SK-N-SH (cell line): ENCODE data around the gene ADISSP.

Experiments
- EP300 ChIP-seq, 2 experiments: IDR thresholded peaks; 2 replicates each; pipeline versions ENCODE4 v1.4.0 to v1.6.1; 2012; ENCODE audit warnings: borderline replicate concordance in 1 of 2, low read depth in 1 of 2, low read length in 1 of 2
- EZH2phosphoT487 ChIP-seq: fragments of 200-600 bp; sonication (generic); IDR thresholded peaks from 2 replicates; pipeline ENCODE4 v1.6.1; 2017; ENCODE audit warnings: low read depth, mixed run types, mild to moderate bottlenecking, antibody characterized with exemption, moderate library complexity, borderline replicate concordance
- FOXM1 ChIP-seq: IDR thresholded peaks from 2 replicates; pipeline ENCODE4 v1.4.0; 2012; ENCODE audit warnings: low read depth, mild to moderate bottlenecking
- GABPA ChIP-seq: IDR thresholded peaks from 2 replicates; pipeline ENCODE4 v1.4.0; 2012; ENCODE audit warnings: low read depth, mild to moderate bottlenecking
- GATA2 ChIP-seq: sonication (generic); formaldehyde crosslinking; IDR thresholded peaks from 2 replicates; pipeline ENCODE4 v1.5.0; 2020; ENCODE audit warnings: mild to moderate bottlenecking, missing genetic modification reagents
- JUND ChIP-seq: IDR thresholded peaks from 2 replicates; pipeline ENCODE4 v1.4.0; 2012
- POLR2AphosphoS5 ChIP-seq: IDR thresholded peaks from 2 replicates; pipeline ENCODE4 v1.6.1; 2012; ENCODE audit warnings: low read depth, low read length
- RAD21 ChIP-seq: IDR thresholded peaks from 2 replicates; pipeline ENCODE4 v1.6.1; 2012; ENCODE audit warnings: mild to moderate bottlenecking, low read length
- SMC3 ChIP-seq: IDR thresholded peaks from 2 replicates; pipeline ENCODE4 v1.6.1; 2012; ENCODE audit warnings: low read depth, low read length, improper control_type of control experiment
- TAF1 ChIP-seq: IDR thresholded peaks from 2 replicates; pipeline ENCODE4 v1.6.1; 2012; ENCODE audit warnings: low read depth, mild to moderate bottlenecking, low read length, moderate library complexity, borderline replicate concordance
- TCF12 ChIP-seq: IDR thresholded peaks from 2 replicates; pipeline ENCODE4 v1.4.0; 2012
- TEAD4 ChIP-seq: IDR thresholded peaks from 2 replicates; pipeline ENCODE4 v1.4.0; 2012; ENCODE audit warnings: mild to moderate bottlenecking, borderline replicate concordance; ENCODE audit not compliant: insufficient read depth
- TF ChIP-seq, protein P1 (sequence below): IDR thresholded peaks from 2 replicates; pipeline ENCODE4 v1.6.1; 2012; ENCODE audit warnings: mild to moderate bottlenecking, low read depth, low read length, moderate library complexity
- TF ChIP-seq, protein P2 (sequence below): fragments of 200-600 bp; sonication (generic); IDR thresholded peaks from 2 replicates; pipeline ENCODE4 v1.6.1; 2017; ENCODE audit warnings: antibody characterized with exemption, mild to moderate bottlenecking, moderate library complexity

DNA sequence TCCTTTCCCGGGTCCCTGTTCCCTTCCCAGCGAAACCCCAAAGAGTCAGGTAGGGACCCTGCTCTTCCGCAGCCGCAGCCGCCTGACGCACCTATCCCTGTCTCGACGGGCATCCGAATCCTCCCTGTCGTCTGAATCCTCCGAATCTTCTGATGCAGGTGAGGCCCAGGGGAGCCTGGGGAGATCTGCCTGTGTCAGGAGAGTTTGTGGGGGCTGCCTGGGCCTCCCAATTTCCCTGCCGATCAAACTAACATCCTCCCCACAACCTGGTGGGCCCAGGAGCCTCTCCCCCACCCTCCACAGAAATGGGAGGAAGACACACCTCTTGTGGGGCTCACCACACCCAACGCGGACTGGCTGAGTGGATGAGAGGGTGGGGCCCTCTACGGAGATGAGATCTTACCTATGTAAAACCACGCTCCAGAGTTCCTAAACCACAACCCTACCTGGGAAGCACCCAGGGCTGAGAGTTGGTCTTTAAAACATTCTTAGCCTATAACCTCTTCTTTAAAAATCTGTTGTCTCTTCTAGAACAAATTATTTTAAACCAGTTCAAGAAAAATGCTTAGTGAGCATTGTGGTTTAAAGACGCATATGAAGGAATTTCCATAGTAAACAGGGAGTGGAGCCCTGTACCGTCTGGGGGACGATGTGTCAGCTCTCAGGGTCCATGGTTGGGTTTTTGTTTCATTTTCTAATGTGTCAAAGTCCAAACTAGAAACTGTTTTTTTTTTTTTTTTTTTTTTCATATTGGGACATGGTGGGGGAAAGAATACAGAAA is 30.2 kb upstream of the ADISSP start:
- TF ChIP-seq FOXM1 (no peak), TCF12 (no peak), POLR2AphosphoS5 (no peak), EP300 (IDR thresholded peaks at IDR 0.05; ENCODE audit: borderline replicate concordance in 1 of 2, low read depth in 1 of 2, low read length in 1 of 2) (no peak), GABPA (no peak), JUND (no peak), RAD21 (no peak), SMC3 (no peak), TEAD4 (no peak), EZH2phosphoT487 (no peak), GATA2 (CRISPR knock-in tag) (no peak), TAF1 (no peak)
- TF ChIP-seq, protein P1, sequence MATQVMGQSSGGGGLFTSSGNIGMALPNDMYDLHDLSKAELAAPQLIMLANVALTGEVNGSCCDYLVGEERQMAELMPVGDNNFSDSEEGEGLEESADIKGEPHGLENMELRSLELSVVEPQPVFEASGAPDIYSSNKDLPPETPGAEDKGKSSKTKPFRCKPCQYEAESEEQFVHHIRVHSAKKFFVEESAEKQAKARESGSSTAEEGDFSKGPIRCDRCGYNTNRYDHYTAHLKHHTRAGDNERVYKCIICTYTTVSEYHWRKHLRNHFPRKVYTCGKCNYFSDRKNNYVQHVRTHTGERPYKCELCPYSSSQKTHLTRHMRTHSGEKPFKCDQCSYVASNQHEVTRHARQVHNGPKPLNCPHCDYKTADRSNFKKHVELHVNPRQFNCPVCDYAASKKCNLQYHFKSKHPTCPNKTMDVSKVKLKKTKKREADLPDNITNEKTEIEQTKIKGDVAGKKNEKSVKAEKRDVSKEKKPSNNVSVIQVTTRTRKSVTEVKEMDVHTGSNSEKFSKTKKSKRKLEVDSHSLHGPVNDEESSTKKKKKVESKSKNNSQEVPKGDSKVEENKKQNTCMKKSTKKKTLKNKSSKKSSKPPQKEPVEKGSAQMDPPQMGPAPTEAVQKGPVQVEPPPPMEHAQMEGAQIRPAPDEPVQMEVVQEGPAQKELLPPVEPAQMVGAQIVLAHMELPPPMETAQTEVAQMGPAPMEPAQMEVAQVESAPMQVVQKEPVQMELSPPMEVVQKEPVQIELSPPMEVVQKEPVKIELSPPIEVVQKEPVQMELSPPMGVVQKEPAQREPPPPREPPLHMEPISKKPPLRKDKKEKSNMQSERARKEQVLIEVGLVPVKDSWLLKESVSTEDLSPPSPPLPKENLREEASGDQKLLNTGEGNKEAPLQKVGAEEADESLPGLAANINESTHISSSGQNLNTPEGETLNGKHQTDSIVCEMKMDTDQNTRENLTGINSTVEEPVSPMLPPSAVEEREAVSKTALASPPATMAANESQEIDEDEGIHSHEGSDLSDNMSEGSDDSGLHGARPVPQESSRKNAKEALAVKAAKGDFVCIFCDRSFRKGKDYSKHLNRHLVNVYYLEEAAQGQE, result no peak
- TF ChIP-seq, protein P2, sequence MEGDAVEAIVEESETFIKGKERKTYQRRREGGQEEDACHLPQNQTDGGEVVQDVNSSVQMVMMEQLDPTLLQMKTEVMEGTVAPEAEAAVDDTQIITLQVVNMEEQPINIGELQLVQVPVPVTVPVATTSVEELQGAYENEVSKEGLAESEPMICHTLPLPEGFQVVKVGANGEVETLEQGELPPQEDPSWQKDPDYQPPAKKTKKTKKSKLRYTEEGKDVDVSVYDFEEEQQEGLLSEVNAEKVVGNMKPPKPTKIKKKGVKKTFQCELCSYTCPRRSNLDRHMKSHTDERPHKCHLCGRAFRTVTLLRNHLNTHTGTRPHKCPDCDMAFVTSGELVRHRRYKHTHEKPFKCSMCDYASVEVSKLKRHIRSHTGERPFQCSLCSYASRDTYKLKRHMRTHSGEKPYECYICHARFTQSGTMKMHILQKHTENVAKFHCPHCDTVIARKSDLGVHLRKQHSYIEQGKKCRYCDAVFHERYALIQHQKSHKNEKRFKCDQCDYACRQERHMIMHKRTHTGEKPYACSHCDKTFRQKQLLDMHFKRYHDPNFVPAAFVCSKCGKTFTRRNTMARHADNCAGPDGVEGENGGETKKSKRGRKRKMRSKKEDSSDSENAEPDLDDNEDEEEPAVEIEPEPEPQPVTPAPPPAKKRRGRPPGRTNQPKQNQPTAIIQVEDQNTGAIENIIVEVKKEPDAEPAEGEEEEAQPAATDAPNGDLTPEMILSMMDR, result no peak
